IMR-90 (cell line): ENCODE measurements around the gene HMGXB3. TPM values are rescaled to one million over a fixed set of nuclear protein-coding genes. Genes with fewer than 3 reads are reported as not detected.

ENCODE experiments used
- ATAC-seq: fragments of 200-7000 bp; cut with Tn5 transposase; 2 replicates; pipeline ENCODE4 v1.9.1; 2020; ENCODE audit warnings: low read depth, mild to moderate bottlenecking, moderate library complexity
- BruUV-seq: library from RNA; stranded (reverse); fragments of 400-500 nt; replicated peaks from 2 replicates; lab custom pipeline; 2021; lab: Mats Ljungman, UMichigan
- CTCF ChIA-PET: fragments of 300-600 bp; formaldehyde crosslinking; extraction: SDS; loops from one replicate; lab custom pipeline; 2021; ENCODE audit warnings: antibody characterized with exemption; lab: Yijun Ruan, JAX
- POLR2A ChIA-PET: fragments of 300-600 bp; sonication (Branson Sonifier 250); formaldehyde crosslinking; loops from one replicate; lab custom pipeline; 2022; ENCODE audit warnings: antibody characterized with exemption; ENCODE audit not compliant: unreplicated experiment; lab: Charles Lee
- DNase-seq: peaks from one replicate; pipeline ENCODE4 v3.0.0; 2013
- H2AFZ ChIP-seq: replicated peaks from 2 replicates; pipeline ENCODE3; 2013; ENCODE audit warnings: low read length, mild to moderate bottlenecking; ENCODE audit not compliant: poor library complexity
- H2AK5ac ChIP-seq: 2 replicates; pipeline ENCODE4 v1.6.1; 2013; ENCODE audit warnings: low read depth, low read length, inconsistent platforms
- H2AK9ac ChIP-seq: replicated peaks from 2 replicates; pipeline ENCODE3; 2013; ENCODE audit warnings: mild to moderate bottlenecking, low read depth, low read length, moderate library complexity; ENCODE audit not compliant: poor library complexity
- H2BK120ac ChIP-seq: 2 replicates; pipeline ENCODE4 v1.6.1; 2013; ENCODE audit warnings: low read depth, low read length, inconsistent platforms
- H2BK15ac ChIP-seq: 3 replicates; pipeline ENCODE4 v1.6.1; 2013; ENCODE audit warnings: low read depth, low read length, inconsistent platforms
- H2BK20ac ChIP-seq: 2 replicates; pipeline ENCODE4 v1.6.1; 2013; ENCODE audit warnings: low read depth, mild to moderate bottlenecking, inconsistent platforms, low read length, moderate library complexity
- H2BK5ac ChIP-seq: 2 replicates; pipeline ENCODE4 v1.6.1; 2013; ENCODE audit warnings: mild to moderate bottlenecking, low read depth, low read length, inconsistent platforms; ENCODE audit not compliant: poor library complexity, severe bottlenecking
- H3K14ac ChIP-seq: replicated peaks from 2 replicates; pipeline ENCODE4 v1.6.1; 2013; ENCODE audit warnings: low read depth, low read length, inconsistent platforms
- H3K18ac ChIP-seq: 2 replicates; pipeline ENCODE4 v1.6.1; 2013; ENCODE audit warnings: low read depth, low read length, control low read depth
- H3K23ac ChIP-seq: 2 replicates; pipeline ENCODE4 v1.6.1; 2013; ENCODE audit warnings: low read depth, low read length, inconsistent platforms
- H3K27ac ChIP-seq: 2 replicates; pipeline ENCODE4 v1.5.1; 2013; ENCODE audit warnings: mild to moderate bottlenecking, control low read depth, low read length; ENCODE audit not compliant: insufficient read depth
- H3K27me3 ChIP-seq: 2 replicates; pipeline ENCODE4 v1.6.1; 2013; ENCODE audit warnings: low read length; ENCODE audit not compliant: control insufficient read depth, insufficient read depth
- H3K36me3 ChIP-seq: 2 replicates; pipeline ENCODE4 v1.6.1; 2013; ENCODE audit warnings: low read length, mixed read lengths; ENCODE audit not compliant: control insufficient read depth, insufficient read depth
- H3K4ac ChIP-seq: 2 replicates; pipeline ENCODE4 v1.6.1; 2013; ENCODE audit warnings: low read depth, low read length, inconsistent platforms
- H3K4me1 ChIP-seq: 2 replicates; pipeline ENCODE4 v1.6.1; 2013; ENCODE audit warnings: low read length, mixed read lengths; ENCODE audit not compliant: control insufficient read depth, insufficient read depth
- H3K4me2 ChIP-seq: 2 replicates; pipeline ENCODE4 v1.6.1; 2013; ENCODE audit warnings: low read depth, mild to moderate bottlenecking, control low read depth, low read length, moderate library complexity
- H3K4me3 ChIP-seq: 2 replicates; pipeline ENCODE4 v1.5.1; 2013; ENCODE audit warnings: low read depth, mild to moderate bottlenecking, control low read depth, low read length, moderate library complexity; ENCODE audit not compliant: insufficient read depth
- H3K56ac ChIP-seq: 2 replicates; pipeline ENCODE4 v1.6.1; 2013; ENCODE audit warnings: low read length, inconsistent platforms; ENCODE audit not compliant: insufficient read depth; ENCODE audit errors: extremely low read depth
- H3K79me1 ChIP-seq, 2 experiments: 2 replicates each; pipeline ENCODE4 v1.6.1; 2013; ENCODE audit warnings: low read length in 2 of 2, inconsistent platforms in 1 of 2, low read depth in 1 of 2
- H3K9ac ChIP-seq: 2 replicates; pipeline ENCODE4 v1.6.1; 2013; ENCODE audit warnings: low read depth, low read length, control low read depth
- H3K9me1 ChIP-seq: 2 replicates; pipeline ENCODE4 v1.6.1; 2013; ENCODE audit warnings: low read length, inconsistent platforms; ENCODE audit not compliant: insufficient read depth
- H3K9me3 ChIP-seq: 2 replicates; pipeline ENCODE4 v1.6.1; 2013; ENCODE audit warnings: low read length; ENCODE audit not compliant: control insufficient read depth, insufficient read depth
- H4K20me1 ChIP-seq: 2 replicates; pipeline ENCODE4 v1.6.1; 2013; ENCODE audit warnings: low read length, inconsistent platforms; ENCODE audit not compliant: insufficient read depth
- H4K5ac ChIP-seq: 2 replicates; pipeline ENCODE4 v1.6.1; 2013; ENCODE audit warnings: mild to moderate bottlenecking, low read depth, low read length, control low read depth
- H4K8ac ChIP-seq, 2 experiments: 2 replicates each; pipeline ENCODE4 v1.6.1; 2013; ENCODE audit warnings: low read depth in 2 of 2, low read length in 2 of 2, control low read depth in 1 of 2, inconsistent platforms in 1 of 2
- H4K91ac ChIP-seq: 2 replicates; pipeline ENCODE4 v1.6.1; 2013; ENCODE audit warnings: low read depth, low read length, inconsistent platforms; ENCODE audit not compliant: insufficient read depth
- BHLHE40 ChIP-seq: fragments of 150-350 bp; IDR thresholded peaks from 2 replicates; pipeline ENCODE4 v1.6.1; 2016; ENCODE audit warnings: mild to moderate bottlenecking, low read depth, low read length
- CEBPB ChIP-seq: IDR thresholded peaks from 2 replicates; pipeline ENCODE4 v1.6.1; 2012; ENCODE audit warnings: low read depth, low read length, improper control_type of control experiment
- CTCF ChIP-seq: conservative IDR thresholded peaks from 2 replicates; pipeline ENCODE4 v1.5.1; 2012; ENCODE audit warnings: mild to moderate bottlenecking, low read depth, low read length, improper control_type of control experiment
- ELK1 ChIP-seq: fragments of 150-350 bp; IDR thresholded peaks from 2 replicates; pipeline ENCODE4 v1.6.1; 2016; ENCODE audit warnings: low read depth, mild to moderate bottlenecking, low read length, moderate library complexity, borderline replicate concordance
- FOS ChIP-seq: fragments of 150-350 bp; IDR thresholded peaks from 2 replicates; pipeline ENCODE4 v1.6.1; 2016; ENCODE audit warnings: low read depth, low read length
- MAFK ChIP-seq: IDR thresholded peaks from 2 replicates; pipeline ENCODE4 v1.6.1; 2012; ENCODE audit warnings: low read depth, low read length, improper control_type of control experiment
- MXI1 ChIP-seq: IDR thresholded peaks from 2 replicates; pipeline ENCODE4 v1.6.1; 2012; ENCODE audit warnings: low read depth, mild to moderate bottlenecking, low read length, moderate library complexity, borderline replicate concordance
- POLR2A ChIP-seq: IDR thresholded peaks from 2 replicates; pipeline ENCODE4 v1.6.1; 2012; ENCODE audit warnings: mild to moderate bottlenecking, low read depth, low read length
- RCOR1 ChIP-seq: IDR thresholded peaks from 2 replicates; pipeline ENCODE4 v1.6.1; 2012; ENCODE audit warnings: mild to moderate bottlenecking, low read length, improper control_type of control experiment; ENCODE audit not compliant: insufficient replicate concordance
- RFX5 ChIP-seq: IDR thresholded peaks from 2 replicates; pipeline ENCODE4 v1.8.0; 2012; ENCODE audit warnings: low read depth, mild to moderate bottlenecking, low read length, moderate library complexity
- SMC3 ChIP-seq: fragments of 150-350 bp; IDR thresholded peaks from 2 replicates; pipeline ENCODE4 v1.6.1; 2016; ENCODE audit warnings: low read depth, mild to moderate bottlenecking, antibody characterized with exemption, low read length, moderate library complexity
- WGBS, 2 experiments: methylation state at CpG; one replicate each; pipeline versions ENCODE4 v1.1.5 to v1.1.7; 2013; ENCODE audit warnings: missing lambda C conversion rate in 2 of 2; ENCODE audit not compliant: insufficient read length in 1 of 2; ENCODE audit errors: extremely low coverage in 2 of 2; 5-methylcytosine and 5-hydroxymethylcytosine counted together
- dilution Hi-C: fragments of 300-500 bp; cut with HindIII; formaldehyde crosslinking; loops from one replicate; pipeline ENCODE4 v1.14.3; 2018; ENCODE audit warnings: low sequenced_read_pairs; ENCODE audit not compliant: unreplicated experiment
- in situ Hi-C: fragments of 300-500 bp; cut with MboI; formaldehyde crosslinking; loops from 3 replicates; pipeline ENCODE4 v1.14.3; 2019; ENCODE audit warnings: low sequenced_read_pairs, inconsistent platforms, mixed read lengths
- intact Hi-C: fragments of 100-400 bp; cut with micrococcal nuclease; formaldehyde crosslinking; loops from 2 replicates; pipeline ENCODE4 v1.10.0; 2022
- polyA plus RNA-seq, 3 experiments: library from polyadenylated mRNA; depleted of rRNA; stranded (reverse); fragments of >200 nt; gene quantifications; 2 replicates each; pipeline ENCODE4 v1.2.3, GENCODE V29; 2012; ENCODE audit warnings: low replicate concordance in 1 of 3
- total RNA-seq: library from RNA; depleted of rRNA; stranded (reverse); fragments of >200 nt; gene quantifications from 2 replicates; pipeline ENCODE4 v1.2.3, GENCODE V29; 2012
- TF ChIP-seq, protein P1 (sequence below): fragments of 150-350 bp; IDR thresholded peaks from 2 replicates; pipeline ENCODE4 v1.6.1; 2017; ENCODE audit warnings: mild to moderate bottlenecking, antibody characterized with exemption, low read length, low read depth

HMGXB3 gene
- total and polyA plus RNA-seq, 2 of the 4 experiments (the other 2 are of a cell fraction): 27.6 to 30.6 TPM

- WGBS, 2 experiments: 71% methylated on average over 3 of the region's 4 CpGs; no CpG with 5 or more reads in 1 of the 2 experiments
These were observed 75.3 kb downstream of the HMGXB3 start for GRCh38 chr5:150075806-150076205.

More at GRCh38 chr5:150075806-150076205, 75.3 kb downstream of the HMGXB3 start:
- Histone ChIP-seq H3K9ac (no peak overlapping the region), H3K14ac (no peak overlapping the region), H3K9me1 (no peaks in the 10 kb centered on the region; the same call in 1 of the 2 replicates), H3K4me1 (no peaks in the 10 kb centered on the region), H2AK5ac (no peak overlapping the region), H2BK15ac (no peak overlapping the region), H3K23ac (no peak overlapping the region), H3K4ac (no peak overlapping the region), H3K18ac (no peak overlapping the region), H2AK9ac (peak overlapping the region; percentile 23), H4K5ac (no peak overlapping the region), H3K4me3 (no peak overlapping the region), H3K56ac (no peak overlapping the region), H2BK120ac (no peak overlapping the region), H4K91ac (no peak overlapping the region), H2BK20ac (no peak overlapping the region), H3K36me3 (no peaks in the 10 kb centered on the region), H2BK5ac (no peak overlapping the region), H4K20me1 (no peaks in the 10 kb centered on the region), H3K4me2 (no peak overlapping the region), H2AFZ (peak overlapping the region; percentile 36), H3K27me3 (peaks cover 29% of the 10 kb centered on the region), H4K8ac (no peak overlapping the region), H3K79me1 (no peaks in the 10 kb centered on the region), H3K9me3 (peaks cover 9% of the 10 kb centered on the region), H3K27ac (no peak overlapping the region)
- dilution Hi-C loops: no loop called here
- in situ Hi-C loops: no loop called here
- ChIA-PET CTCF (no interaction called here), POLR2A (no interaction called here)
- TF ChIP-seq, protein P1, sequence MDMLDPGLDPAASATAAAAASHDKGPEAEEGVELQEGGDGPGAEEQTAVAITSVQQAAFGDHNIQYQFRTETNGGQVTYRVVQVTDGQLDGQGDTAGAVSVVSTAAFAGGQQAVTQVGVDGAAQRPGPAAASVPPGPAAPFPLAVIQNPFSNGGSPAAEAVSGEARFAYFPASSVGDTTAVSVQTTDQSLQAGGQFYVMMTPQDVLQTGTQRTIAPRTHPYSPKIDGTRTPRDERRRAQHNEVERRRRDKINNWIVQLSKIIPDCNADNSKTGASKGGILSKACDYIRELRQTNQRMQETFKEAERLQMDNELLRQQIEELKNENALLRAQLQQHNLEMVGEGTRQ: no peak
- no peak for TF ChIP-seq SMC3
- TF ChIP-seq MXI1: no peak
- no peak for TF ChIP-seq RCOR1
- TF ChIP-seq RFX5: no peak
- no peak for TF ChIP-seq MAFK
- TF ChIP-seq ELK1: no peak
- TF ChIP-seq CEBPB: no peak
- no peak for TF ChIP-seq BHLHE40
- TF ChIP-seq POLR2A: no peak
- TF ChIP-seq CTCF: no peak
- TF ChIP-seq FOS: no peak
- DNase-seq: no peak
- ATAC-seq: peak; percentile 51
- intact Hi-C loops: no loop called here
- BruUV-seq: no TSS peak
